NCI-H1694 (cell line): ENCODE data around the gene MAP1LC3B2.
A peak's percentile ranks its signal among the peaks of the same experiment; 100 is the strongest.

Source experiments
- DNase-seq: peaks from one replicate; lab custom pipeline; 2025; lab: John Stamatoyannopoulos, UW

The MAP1LC3B2 gene

GRCh38 chr12:116538076-116538591 lies 21.0 kb upstream of the MAP1LC3B2 start:
- no peak for DNase-seq

- DNase-seq = no peak
These were observed 20.4 kb upstream of the MAP1LC3B2 start for GRCh38 chr12:116538682-116539305.

DNA sequence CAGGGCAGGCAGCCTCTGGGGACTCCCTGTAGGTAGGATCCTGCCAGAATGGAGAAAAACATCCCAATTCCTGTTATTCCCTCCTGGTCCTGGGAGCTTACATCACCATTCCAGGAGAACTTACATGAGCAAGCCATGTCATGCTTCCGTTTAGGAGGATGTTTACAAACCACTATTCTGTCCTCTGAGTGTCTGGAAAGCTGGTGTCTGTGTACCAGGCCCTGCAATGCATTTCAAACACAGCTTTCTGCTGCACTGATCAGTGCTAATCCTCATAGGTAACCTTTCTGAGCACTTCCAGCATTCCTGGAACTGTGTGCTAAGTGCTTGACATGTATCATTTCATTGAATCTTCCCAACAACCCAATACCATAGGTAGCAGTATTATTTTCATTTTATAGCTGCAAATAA lies 19.8 kb upstream of the MAP1LC3B2 start:
- DNase-seq = peak; percentile 23

- DNase-seq = peak; percentile 22
These were observed 19.2 kb upstream of the MAP1LC3B2 start for GRCh38 chr12:116539905-116540482.

DNA sequence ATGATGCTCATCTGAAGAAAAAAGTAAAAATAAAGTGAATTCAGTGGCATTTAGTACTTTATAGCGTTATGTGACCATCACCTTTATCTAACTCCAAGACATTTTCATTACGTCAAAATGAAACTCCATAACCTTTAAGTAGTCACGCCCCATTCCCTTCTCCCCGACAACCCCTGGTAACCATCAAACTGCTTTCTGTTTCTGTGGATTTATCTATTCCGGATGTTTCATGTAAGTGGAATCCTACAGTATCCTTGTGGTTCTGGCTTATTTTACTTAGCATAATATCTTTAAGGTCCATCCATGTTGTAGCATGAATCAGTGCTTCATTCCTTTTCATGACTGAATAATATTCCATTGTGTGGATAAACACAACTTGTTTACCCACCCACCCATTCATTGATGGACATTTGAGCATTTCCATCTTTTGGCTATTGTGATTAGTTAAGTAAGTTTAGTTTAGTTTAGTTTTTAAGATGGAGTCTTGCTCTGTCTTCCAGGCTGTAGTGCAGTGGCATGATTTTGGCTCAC lies 18.5 kb upstream of the MAP1LC3B2 start:
- DNase-seq = no peak

DNA sequence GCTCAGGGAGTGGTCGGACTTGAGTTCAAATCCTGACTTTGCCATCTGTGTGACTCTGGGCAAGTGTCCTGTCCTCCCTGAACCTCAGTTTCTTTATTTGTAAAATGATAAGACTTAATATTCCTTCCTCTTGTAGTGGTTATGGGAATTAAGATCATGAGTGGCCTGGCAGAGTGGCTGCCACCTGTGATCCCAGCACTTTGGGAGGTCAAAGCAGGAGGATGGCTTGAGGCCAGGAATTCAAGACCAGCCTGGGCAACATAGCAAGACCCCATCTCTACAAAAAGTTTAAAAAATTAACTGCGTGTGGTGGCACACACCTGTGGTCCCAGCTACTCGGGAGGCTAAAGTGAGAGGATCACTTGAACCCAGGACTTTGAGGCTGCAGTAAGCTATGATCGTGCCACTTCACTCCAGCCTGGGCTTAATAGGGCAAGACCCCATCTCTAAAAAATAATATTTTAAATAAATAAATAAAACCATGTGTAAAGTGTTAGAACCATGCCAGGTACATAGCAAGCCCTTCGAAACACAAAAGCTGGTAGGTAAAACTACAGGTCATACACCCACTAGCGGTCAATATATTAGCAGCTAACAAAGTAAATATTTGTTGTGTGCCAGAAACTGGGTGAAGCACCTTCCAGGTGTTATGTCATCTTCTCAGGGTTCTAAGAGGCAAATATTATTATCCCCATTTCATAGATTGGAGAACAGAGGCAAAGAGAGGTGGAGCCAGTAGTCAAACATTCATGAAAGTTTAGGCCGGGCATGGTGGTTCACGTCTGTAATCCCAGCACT lies 17.4 kb upstream of the MAP1LC3B2 start:
- no peak for DNase-seq

DNA sequence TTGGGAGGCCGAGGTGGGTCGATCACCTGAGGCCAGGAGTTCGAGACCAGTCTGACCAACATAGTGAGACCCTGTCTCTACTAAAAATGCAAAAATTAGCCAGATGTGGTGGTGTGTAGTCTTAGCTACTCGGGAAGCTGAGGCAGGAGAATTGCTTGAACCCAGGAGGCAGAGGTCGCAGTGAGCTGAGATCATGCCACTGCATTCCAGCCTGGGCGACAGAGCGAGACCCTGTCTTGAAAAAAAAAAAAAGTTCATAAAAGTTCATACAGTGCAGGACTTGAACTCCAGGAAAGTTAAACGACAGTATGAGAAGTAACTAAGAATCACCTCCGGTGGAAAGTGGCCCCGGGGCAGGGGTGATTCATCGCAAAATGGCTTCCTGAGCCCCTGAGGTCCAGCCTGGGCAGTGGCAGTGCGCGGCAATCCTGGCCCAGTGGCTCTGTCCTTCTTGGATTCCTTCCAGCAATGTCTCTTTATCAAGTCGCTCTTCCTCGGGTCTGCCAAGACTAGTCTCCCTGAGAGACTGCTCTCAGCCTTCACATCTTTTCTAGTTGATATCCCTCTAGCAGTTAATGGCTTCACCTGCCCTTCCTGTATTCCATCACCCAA lies 16.7 kb upstream of the MAP1LC3B2 start:
- no peak for DNase-seq

- DNase-seq = no peak
These were observed 14.5 kb upstream of the MAP1LC3B2 start for GRCh38 chr12:116544656-116545055.

DNA sequence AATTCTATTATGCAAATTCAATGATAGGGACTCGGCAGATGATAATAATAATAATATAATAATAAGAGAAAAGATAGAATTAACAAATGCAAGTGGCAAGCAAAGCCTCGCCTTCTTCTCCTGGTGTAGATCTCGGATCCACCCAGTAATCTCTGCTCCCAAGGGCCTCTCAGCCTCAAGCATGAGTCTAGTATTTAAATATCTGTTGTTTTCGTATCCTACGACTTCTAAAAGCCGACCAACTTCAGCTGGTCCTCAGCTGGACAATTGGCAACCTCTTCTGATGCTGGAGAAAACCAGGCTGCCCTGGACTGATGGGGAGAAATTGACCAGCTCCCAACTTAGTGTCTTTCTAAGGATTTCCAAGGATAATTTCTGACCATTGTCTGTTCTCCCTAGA lies 14.0 kb upstream of the MAP1LC3B2 start:
- no peak for DNase-seq

- DNase-seq = no peak
These were observed 13.2 kb upstream of the MAP1LC3B2 start for GRCh38 chr12:116545936-116546335.

GRCh38 chr12:116547955-116548501 lies 11.2 kb upstream of the MAP1LC3B2 start:
- DNase-seq = no peak

DNA sequence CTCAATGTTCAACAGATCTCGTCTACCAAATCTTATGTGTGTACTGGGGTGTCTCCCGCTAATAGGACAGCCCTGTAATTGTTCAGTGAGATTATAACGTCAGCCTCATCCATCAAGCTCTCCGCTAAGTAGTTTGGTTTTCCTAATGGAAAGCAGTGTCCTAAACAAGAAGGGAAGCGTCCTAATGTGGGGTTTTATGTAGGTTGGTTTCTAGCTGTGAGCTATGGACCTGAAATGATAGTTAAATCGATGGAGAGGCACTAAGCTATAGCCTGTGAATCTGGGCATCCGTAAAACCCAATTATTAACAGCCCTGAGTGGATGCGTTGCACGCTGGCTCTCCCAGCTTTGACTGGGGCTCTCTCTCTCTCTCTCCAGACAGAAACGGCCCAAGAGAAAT lies 9.2 kb upstream of the MAP1LC3B2 start:
- no peak for DNase-seq

DNA sequence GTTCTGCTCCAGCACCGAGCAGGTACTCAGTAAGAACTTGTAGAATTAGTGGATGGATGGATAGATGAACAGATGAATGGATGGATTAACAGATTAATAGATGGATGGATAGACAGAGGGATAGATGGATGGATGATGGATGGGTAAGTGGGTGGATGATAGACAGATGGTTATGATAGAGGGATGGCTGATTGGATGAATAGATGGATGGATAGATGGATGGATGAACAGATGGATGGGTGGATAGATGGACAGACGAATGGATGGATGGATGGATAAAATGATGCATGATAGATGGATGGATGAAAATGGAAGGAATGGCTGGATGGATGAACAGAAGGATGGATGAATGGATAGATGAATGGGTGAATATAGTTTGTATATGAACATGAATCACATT lies 8.0 kb upstream of the MAP1LC3B2 start:
- no peak for DNase-seq

- no peak for DNase-seq
These were observed 7.6 kb upstream of the MAP1LC3B2 start for GRCh38 chr12:116551619-116551951.

DNA sequence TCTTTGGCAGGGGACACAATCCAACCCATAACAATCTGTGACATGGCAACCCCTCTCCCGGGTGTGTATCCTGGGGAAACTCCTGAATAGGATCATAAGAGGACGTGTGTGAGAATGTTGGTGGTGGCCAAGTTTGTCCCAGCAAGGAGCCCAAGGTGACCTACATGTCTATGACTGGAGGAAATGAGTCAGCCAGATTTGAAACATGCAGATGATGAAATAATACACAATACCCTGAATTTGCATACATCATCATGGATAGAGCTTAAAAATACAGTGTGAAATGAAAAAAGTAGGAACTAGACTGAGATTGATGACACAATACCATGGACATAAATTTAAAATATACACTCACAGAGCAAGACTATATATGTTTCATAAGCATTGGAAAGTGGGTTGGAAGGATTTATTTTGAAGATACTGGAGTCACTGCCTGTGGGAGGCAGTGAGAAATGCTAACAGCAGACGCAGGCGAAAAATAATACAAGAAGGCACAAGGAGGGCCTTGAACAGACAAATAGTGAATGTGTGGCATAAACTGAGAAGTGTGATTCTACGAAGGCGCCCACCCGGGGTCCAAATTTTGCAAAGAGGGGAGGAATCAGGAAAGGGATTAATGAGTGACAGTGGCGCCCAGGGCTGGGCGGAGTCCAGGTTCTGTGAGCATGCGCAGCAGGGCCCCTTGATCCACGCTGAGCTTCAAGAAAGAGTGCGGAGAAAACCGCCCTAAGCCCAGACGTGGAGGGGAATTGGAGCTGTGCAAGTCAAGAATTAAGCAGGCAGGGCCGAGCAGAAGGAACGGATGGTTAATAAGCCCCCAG lies 7.0 kb upstream of the MAP1LC3B2 start:
- DNase-seq = no peak

DNA sequence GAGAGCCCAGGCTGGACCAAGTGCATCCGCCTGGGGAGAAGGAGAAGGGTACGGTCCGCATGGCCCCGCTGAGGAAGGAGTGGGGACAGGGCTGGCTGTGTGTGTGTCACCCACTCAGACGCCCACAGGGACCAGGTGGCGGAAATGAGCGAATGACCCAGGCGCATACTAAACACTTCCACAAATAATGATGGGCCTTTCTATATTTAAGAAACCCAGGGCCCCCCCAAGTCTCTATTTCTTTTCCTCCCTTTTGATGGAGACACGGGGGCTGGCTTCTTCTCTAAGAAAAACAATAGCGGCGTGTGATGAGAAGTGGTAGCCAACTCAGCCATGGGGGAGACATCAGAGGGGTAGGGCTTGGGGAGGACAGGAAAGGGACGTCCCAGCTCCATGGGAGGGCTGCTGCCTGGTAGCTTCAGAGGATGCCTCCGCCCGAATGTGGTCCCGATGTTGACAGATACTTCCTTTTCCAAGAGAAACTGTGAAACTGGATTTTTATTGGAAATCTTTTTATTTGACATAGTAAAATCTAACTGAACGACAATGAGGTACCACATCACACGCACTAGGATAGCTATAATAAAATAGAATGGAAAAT lies 6.3 kb upstream of the MAP1LC3B2 start:
- no peak for DNase-seq

GRCh38 chr12:116556356-116556952 lies 2.7 kb upstream of the MAP1LC3B2 start:
- no peak for DNase-seq

DNA sequence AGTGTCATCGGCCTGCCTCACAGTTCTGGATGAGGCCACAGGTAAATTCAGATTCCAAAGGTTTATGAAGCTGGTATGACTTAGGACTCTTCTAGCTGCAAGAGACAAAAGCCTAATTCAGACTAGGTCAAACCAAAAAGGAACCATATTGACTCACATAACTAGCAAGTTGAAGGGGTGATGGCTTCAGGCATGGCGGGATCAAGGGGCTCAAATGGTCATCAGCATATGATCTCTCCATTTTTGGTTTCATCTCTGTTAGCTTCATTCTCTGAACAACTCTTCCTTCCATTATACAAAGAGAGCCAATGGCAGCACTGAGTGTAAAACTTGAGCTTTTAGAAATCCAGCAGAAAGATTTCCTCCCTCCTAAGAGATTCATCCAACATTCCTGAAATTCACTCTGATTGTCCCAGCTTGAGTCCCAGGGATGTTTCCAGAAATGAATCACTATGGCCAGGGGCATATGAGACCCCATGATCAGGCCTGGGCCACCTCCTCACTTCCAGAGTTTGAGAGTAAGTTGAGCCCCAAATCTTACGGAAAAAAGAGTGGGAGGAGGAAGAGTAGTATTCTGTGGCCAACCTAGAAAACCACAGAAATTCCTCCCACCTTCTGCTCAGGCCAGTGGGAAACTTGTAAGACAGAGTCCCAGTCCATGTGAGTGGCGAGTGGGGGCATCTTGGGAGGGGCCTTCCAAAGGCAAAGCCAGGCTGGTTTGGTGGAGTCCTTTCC lies 2.0 kb upstream of the MAP1LC3B2 start:
- DNase-seq = no peak

DNA sequence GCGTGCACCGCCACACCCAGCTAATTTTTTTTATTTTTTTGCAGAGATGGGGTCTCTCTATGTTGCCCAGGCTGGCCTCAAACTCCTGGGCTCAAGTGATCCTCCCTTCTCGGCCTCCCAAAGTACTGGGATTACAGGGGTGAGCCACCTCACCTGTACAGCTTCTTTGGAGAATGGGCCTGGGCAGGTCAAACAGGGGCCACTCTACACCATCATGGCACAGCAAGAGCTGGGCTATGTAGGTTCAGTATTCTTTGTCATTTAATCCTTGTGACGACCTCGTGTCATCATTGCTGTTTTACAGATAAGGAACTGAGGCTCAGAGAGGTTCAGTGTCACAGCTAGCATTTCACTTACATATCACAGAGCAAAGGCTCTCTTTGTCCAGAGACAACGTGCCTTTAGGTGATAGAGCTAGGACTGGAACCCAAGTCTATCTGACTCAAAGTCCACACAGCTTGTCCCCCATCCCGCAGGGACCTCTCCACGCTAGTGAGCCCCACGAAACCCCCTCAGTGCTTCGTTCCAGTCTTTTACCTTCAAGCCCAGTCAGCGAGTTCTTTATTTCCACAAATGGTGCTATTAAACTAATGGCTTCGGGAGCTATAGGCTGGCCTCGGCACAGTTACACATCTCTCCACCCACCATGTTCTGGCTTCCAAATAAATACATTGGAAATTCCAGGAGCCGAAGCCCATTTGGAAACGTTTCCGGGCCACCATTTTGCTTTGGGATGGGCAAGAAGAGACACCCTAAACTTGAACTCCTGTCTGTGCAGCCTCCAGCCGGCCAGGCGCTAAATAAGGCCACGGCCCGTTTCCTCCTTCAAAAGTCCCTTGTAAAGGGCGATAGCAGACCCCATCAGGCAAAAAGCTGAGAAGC lies 660 bp upstream of the MAP1LC3B2 start:
- DNase-seq = no peak
